HFFc6 (cell line): ENCODE measurements around the gene JARID2. TPM values are rescaled to one million over a fixed set of nuclear protein-coding genes. Genes with fewer than 3 reads are reported as not detected.

Source experiments
- DNase-seq: peaks from one replicate; pipeline ENCODE4 v3.0.0-alpha.2; 2018
- H3K27ac Mint-ChIP-seq: 2 replicates; pipeline ENCODE4 v1.8.0; 2020; ENCODE audit warnings: mild to moderate bottlenecking, mixed read lengths
- H3K27me3 Mint-ChIP-seq: 2 replicates; pipeline ENCODE4 v1.8.0; 2021; ENCODE audit warnings: mild to moderate bottlenecking, moderate library complexity, mixed read lengths; ENCODE audit not compliant: insufficient read depth
- H3K36me3 Mint-ChIP-seq: 2 replicates; pipeline ENCODE4 v1.8.0; 2021; ENCODE audit warnings: low read depth, mixed read lengths
- H3K4me1 Mint-ChIP-seq: 2 replicates; pipeline ENCODE4 v1.8.0; 2020; ENCODE audit warnings: low read depth, mixed read lengths
- H3K4me3 Mint-ChIP-seq: 2 replicates; pipeline ENCODE4 v1.8.0; 2020; ENCODE audit warnings: mild to moderate bottlenecking, moderate library complexity, mixed read lengths
- H3K9me3 Mint-ChIP-seq: 2 replicates; pipeline ENCODE4 v1.8.0; 2020; ENCODE audit warnings: mild to moderate bottlenecking, mixed read lengths
- CTCF ChIP-seq: fragments of 200-600 bp; sonication (generic); IDR thresholded peaks from 2 replicates; pipeline ENCODE4 v1.5.0; 2021; ENCODE audit warnings: antibody characterized with exemption, mild to moderate bottlenecking
- total RNA-seq, 6 experiments: library from RNA; stranded (reverse); fragmentation: NEBNext Ultra II Directional; extraction: Animal tissue kit (Norgen Biotek cat#: 25700); gene quantifications; 2 replicates in 1 of 6; 3 replicates in 5 of 6; pipeline ENCODE4 v1.2.3, GENCODE V29; 2021

The JARID2 gene
- total RNA-seq, 6 experiments from 2014 or later = 8.3 to 10.1 (median 9.5) TPM

- Mint-ChIP-seq H3K27ac (no peak overlapping the region), H3K4me3 (no peak overlapping the region), H3K27me3 (no peaks in the 10 kb centered on the region), H3K4me1 (peaks cover 59% of the 10 kb centered on the region), H3K36me3 (0 out of 2 replicates have a peak, but pooled peaks cover 8% of the 10 kb centered on the region), H3K9me3 (no peaks in the 10 kb centered on the region)
- no peak for TF ChIP-seq CTCF
- DNase-seq = no peak
Measured at GRCh38 chr6:15331629-15332251, 85.9 kb downstream of the JARID2 start.

- H3K9me3 Mint-ChIP-seq = no peaks in the 10 kb centered on the region
- TF ChIP-seq CTCF = no peak
- peaks cover 57% of the 10 kb centered on the region for H3K4me1 Mint-ChIP-seq
- H3K27ac Mint-ChIP-seq = no peak overlapping the region
- H3K4me3 Mint-ChIP-seq = no peak overlapping the region
- H3K27me3 Mint-ChIP-seq = no peaks in the 10 kb centered on the region
- no peak for DNase-seq
- H3K36me3 Mint-ChIP-seq = 0 out of 2 replicates have a peak, but pooled peaks cover 8% of the 10 kb centered on the region
Measured at GRCh38 chr6:15332446-15332845, 86.6 kb downstream of the JARID2 start.

GRCh38 chr6:15335385-15335784, 89.5 kb downstream of the JARID2 start:
- TF ChIP-seq CTCF = no peak
- Mint-ChIP-seq H3K27ac (no peak overlapping the region; the same call in 1 of the 2 replicates), H3K36me3 (0 out of 2 replicates have a peak, but pooled peaks cover 8% of the 10 kb centered on the region), H3K4me1 (peaks cover 39% of the 10 kb centered on the region), H3K4me3 (no peak overlapping the region), H3K9me3 (no peaks in the 10 kb centered on the region), H3K27me3 (no peaks in the 10 kb centered on the region)
- no peak for DNase-seq

GRCh38 chr6:15335916-15336315, 90.0 kb downstream of the JARID2 start:
- Mint-ChIP-seq H3K4me1 (peaks cover 39% of the 10 kb centered on the region), H3K4me3 (no peak overlapping the region), H3K27me3 (no peaks in the 10 kb centered on the region), H3K9me3 (no peaks in the 10 kb centered on the region), H3K27ac (no peak overlapping the region), H3K36me3 (0 out of 2 replicates have a peak, but pooled peaks cover 8% of the 10 kb centered on the region)
- no peak for DNase-seq
- TF ChIP-seq CTCF = no peak

- Mint-ChIP-seq H3K4me3 (no peak overlapping the region), H3K27ac (no peak overlapping the region), H3K9me3 (no peaks in the 10 kb centered on the region), H3K27me3 (no peaks in the 10 kb centered on the region; the same call in 1 of the 2 replicates), H3K36me3 (0 out of 2 replicates have a peak, but pooled peaks cover 8% of the 10 kb centered on the region), H3K4me1 (peaks cover 39% of the 10 kb centered on the region)
- no peak for TF ChIP-seq CTCF
- DNase-seq = no peak
Measured at GRCh38 chr6:15336900-15337560, 91.2 kb downstream of the JARID2 start.
